Left kidney (tissue), 8 donors: ENCODE data around the gene USH1C. TPM values are rescaled to one million over a fixed set of nuclear protein-coding genes. Genes with fewer than 3 reads are reported as not detected.

ENCODE experiments used
- DNase-seq: peaks from one replicate; pipeline ENCODE4 v3.0.0-alpha.2; 2013
- long read RNA-seq, 8 donors: transcript quantifications; one replicate each; lab custom pipeline, GENCODE V29; 2026
- polyA plus RNA-seq: library from polyadenylated mRNA; unstranded; fragments of 120-200 nt; gene quantifications from one replicate; pipeline ENCODE4 v1.2.1, GENCODE V29; 2013; ENCODE audit not compliant: insufficient read length

USH1C gene
- 81.8 TPM for polyA plus RNA-seq
- long read RNA-seq, donor 1, transcript USH1C-211 (1 exons, 1,194 nt) = major isoform, 10 of 19 reads
- long read RNA-seq, donor 1, transcript USH1C-202 (21 exons, 2,237 nt) = minor isoform, 7 of 19 reads
- long read RNA-seq, donor 1, partial matches to known transcripts = 0 of 19 reads
- long read RNA-seq, donor 1, other reads (novel, unspliced or antisense) = 0 of 19 reads
- long read RNA-seq, donor 2, transcript USH1C-211 (1 exons, 1,194 nt) = major isoform, 8 of 16 reads
- long read RNA-seq, donor 2, transcript USH1C-202 (21 exons, 2,237 nt) = minor isoform, 7 of 16 reads
- long read RNA-seq, donor 2, partial matches to known transcripts = 0 of 16 reads
- long read RNA-seq, donor 2, other reads (novel, unspliced or antisense) = 0 of 16 reads
- long read RNA-seq, donor 3, transcript USH1C-211 (1 exons, 1,194 nt) = minor isoform, 6 of 15 reads
- long read RNA-seq, donor 3, transcript USH1C-202 (21 exons, 2,237 nt) = major isoform, 8 of 15 reads
- long read RNA-seq, donor 3, partial matches to known transcripts = 0 of 15 reads
- long read RNA-seq, donor 3, other reads (novel, unspliced or antisense) = 0 of 15 reads
- long read RNA-seq, donor 4, transcript USH1C-211 (1 exons, 1,194 nt) = major isoform, 6 of 6 reads
- long read RNA-seq, donor 4, partial matches to known transcripts = 0 of 6 reads
- long read RNA-seq, donor 4, other reads (novel, unspliced or antisense) = 0 of 6 reads
- long read RNA-seq, donor 5, transcript USH1C-211 (1 exons, 1,194 nt) = major isoform, 10 of 33 reads
- long read RNA-seq, donor 5, transcript USH1C-202 (21 exons, 2,237 nt) = major isoform, 10 of 33 reads
- long read RNA-seq, donor 5, partial matches to known transcripts = 11 of 33 reads
- long read RNA-seq, donor 5, other reads (novel, unspliced or antisense) = 0 of 33 reads
- long read RNA-seq, donor 6, transcript USH1C-211 (1 exons, 1,194 nt) = major isoform, 7 of 14 reads
- long read RNA-seq, donor 6, partial matches to known transcripts = 5 of 14 reads
- long read RNA-seq, donor 6, other reads (novel, unspliced or antisense) = 0 of 14 reads
- long read RNA-seq, donor 7, transcript USH1C-211 (1 exons, 1,194 nt) = major isoform, 10 of 29 reads
- long read RNA-seq, donor 7, transcript USH1C-202 (21 exons, 2,237 nt) = minor isoform, 9 of 29 reads
- long read RNA-seq, donor 7, partial matches to known transcripts = 8 of 29 reads
- long read RNA-seq, donor 7, other reads (novel, unspliced or antisense) = 0 of 29 reads
- long read RNA-seq, donor 8, partial matches to known transcripts = 0 of 7 reads
- long read RNA-seq, donor 8, other reads (novel, unspliced or antisense) = 0 of 7 reads

DNA sequence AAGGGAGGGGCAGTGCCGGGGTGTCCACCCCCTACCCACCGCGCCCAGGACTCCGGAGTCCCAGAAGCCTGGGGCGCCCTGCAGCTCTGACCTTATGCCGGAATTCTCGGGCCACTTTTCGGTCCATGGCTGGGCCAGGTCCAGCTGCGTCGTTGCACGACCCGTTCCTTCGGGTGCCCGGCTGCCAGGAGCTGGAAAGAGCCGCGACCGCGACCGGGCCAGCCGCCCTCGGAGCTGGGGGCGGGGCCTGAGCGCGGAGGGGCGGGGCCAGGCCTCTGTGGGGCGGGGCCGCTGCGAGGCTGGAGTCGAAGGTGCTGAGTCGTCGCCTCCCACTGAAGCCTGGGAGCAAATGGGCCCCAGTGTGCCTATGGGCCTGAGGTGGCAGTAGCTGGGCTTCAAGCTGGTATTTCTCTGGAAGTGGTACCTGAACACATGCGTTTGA lies at the start of gene USH1C:
TSS of gene USH1C (minus strand) at position 236 of the 442 bp plus-strand sequence. CDS start at position 127, 109 bp downstream.
- no peak for DNase-seq

DNA sequence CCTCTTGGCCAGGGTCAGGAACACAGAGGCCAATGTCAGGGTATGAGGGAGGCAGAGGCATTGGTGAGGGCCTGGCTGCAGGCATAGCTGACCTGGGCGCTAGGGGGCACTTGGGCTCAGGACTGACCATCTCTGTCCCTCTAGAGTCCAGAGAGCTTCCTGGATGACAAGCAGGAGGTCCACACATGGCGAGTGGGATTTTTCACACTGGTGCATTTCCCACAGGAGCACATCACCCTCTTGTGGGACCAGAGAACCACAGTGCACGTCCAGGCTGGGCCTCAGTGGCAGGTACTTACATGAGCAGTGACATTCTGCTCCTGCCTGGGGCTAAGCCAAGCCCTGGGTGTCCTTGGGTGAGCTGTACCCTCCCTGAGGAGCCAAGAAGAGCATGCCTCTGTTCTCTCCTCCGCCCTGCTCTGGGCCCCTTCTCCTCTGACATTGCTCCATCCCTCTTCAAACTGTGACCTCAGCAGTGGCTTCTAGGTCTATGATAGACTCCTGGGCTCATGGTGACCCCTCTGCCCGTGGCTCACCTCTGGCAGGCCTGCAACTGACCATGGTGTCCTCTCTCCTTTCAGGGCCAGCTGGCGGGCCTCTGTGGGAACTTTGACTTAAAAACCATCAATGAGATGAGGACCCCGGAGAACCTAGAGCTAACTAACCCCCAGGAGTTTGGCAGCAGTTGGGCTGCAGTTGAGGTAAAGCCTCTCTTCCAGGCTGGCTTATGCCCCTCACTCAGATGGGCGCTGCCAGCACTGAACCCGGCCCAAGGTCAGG lies 49.4 kb upstream of the USH1C start:
- DNase-seq = no peak

DNA sequence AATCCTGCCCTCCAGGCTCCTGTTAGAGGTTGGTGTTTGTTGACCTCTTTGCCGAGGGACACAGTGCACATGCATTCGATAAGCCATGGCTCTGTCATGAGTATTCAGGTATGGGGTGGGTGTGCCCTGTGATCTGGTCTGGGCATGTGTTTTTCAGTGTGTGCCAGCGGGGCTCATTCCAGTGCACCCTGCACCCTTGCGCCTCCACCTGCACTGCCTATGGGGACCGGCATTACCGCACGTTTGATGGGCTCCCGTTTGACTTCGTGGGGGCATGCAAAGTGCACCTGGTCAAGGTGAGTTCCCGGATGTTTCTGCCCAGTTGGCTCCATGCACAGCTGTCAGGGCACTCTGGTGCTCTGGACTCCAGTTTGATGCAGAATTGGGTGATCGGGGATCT lies 47.1 kb upstream of the USH1C start:
- no peak for DNase-seq

DNA sequence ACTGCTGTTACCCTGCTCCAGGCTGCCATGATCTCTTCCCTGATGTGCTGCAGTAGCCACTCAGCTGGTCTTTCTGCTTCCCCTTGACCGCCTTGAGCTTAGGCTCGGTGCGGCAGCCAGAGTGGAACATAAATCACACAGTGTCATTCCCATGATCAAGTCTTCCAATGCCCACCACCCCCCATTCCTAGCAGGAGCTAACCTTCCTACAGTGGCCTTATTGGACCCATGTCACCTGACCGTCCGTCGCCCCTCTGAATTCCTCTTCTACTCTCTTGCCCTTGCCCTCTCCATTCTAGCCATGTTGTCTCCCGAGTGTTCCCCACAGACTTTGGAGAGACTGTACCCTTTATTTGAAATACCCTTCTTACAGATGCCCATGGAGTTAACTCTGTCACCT lies 46.2 kb upstream of the USH1C start:
- DNase-seq = no peak

DNA sequence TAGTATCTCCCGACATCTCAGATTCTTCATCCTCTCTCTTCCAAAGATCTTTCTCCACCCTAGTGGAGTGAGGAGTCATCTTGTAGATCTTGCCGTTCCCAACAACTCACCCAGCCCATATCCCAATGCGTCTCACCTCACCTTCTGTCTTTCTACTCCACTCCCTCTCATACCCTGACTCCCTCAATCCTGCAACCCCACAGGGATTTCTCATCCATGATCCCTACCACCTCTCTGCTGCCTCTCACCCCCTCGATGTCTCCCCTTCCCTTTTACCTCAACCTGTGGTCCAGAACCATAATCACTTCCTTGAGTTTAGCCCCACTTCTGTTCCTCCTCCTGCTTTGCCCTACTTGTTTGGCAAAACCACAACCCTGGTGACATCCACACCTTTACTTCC lies 44.5 kb upstream of the USH1C start:
- no peak for DNase-seq

DNA sequence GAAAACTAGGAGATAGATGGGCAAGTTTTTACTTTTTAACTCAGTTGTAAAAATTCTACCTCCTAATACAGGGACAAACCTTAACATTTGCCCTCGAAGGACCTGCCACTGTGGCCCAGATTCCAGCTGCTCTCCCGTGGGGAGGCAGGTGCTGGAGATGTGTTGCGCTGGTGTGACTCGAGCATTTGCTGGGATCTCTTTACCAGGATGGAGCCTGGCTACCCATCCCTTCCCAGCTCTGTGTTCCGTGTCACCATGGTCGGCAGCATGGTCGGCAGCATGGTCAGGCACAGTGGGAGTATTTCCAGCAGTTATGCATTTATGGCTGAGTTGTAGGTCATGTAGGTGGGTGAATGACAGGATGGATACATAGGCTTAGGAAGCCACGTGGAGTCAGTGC lies 44.0 kb upstream of the USH1C start:
- DNase-seq = no peak

DNA sequence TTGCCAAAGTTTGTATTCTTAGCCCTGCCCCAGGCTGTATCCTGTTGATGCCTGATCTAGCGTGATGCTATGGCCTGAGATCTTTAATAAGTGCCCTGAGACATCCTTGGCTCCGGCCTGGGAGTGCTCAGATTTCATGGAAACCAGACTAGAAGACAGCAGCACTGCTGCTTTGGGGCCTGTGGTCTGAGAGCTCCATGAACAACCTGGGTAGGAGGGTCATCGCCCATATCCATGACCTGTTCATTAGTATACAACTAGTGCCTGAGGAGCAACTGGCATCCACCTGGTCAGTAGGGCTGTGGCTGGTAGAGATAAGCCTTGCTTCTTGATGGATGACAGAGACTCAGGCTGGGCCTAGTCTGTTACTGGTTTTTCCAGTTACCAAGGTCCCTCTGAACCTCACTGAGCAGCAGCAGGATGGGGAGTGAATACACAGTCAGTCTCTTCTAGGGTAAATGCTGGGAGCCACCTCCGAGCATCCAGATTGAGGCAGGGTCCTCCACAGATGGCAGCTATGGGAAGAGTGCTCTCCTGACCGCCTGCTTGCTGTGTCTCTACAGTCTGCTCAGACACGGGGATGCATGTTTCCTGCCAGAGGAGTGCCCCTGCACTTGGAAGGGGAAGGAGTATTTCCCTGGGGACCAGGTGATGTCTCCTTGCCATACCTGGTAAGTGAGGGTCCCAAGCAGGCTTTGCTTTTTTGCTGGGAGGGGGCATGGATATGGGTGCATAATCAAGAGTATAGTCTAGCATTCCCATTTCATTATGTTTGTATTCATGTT lies 41.9 kb upstream of the USH1C start:
- no peak for DNase-seq

DNA sequence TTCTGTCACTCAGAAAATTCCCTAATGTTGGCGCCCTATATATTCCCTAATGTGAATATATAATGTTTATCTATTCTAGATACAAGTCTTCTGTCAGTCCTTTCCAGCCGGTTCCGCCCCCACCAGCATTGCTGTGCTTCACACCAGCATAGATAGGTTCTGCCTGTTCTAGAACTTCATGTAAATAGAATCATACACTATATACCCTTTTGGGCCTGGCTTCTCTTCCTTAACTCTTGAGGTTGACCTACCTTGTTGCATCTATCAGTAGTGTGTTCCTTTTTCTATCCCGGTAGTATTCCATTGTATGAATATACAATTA lies 37.5 kb upstream of the USH1C start:
- no peak for DNase-seq

DNA sequence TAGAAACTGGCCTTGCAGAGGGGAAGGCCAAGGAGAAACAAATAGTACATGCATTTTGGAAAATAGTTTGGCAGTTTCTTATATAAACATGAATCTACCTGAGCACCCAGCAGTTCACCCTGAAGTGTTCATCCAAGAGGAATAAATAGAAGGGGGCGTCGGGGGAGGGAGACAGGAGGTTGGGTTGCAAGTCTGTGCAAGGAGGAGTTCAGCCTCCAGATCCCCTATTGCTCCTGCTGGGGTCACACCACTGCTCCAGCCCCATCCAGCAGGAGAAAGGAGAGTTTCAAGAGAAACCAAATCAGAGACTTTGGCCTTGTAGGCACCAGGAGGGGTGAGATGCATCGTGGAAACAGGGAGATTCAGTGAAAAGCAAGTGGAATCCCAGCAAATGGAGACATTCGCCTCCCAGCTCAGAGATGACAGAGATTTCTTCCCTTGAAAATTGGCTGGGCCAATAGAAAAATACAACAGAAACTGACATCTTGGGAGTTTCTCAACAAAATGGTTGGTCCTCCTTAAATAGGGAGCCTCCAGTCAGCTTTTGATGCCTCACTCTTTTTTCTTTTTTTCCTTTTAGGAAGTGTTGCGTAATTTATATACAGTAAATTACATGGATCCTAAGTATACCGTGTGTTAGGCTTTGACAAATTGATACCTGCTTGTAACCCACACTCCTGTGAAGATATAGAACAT lies 37.0 kb upstream of the USH1C start:
- DNase-seq = no peak

DNA sequence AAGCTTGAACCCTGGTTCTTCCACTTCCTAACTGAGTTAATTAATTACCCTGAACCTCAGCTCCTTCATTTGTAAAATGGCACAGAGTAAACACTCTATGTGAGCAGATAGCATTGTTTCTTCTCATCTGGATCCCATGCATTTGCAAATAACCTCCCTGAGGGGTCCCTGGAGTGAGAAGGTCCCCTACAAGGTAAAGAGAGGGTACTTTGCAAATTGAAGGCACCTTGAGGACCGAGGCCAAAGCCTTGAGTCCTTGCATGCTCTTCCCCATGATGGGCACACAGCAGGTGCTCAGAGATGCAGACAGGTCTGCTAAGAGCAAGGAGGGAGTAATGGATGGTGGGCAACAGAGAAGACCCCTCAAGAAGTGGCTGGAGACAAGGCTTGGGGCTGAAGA lies 36.1 kb upstream of the USH1C start:
- DNase-seq = no peak

DNA sequence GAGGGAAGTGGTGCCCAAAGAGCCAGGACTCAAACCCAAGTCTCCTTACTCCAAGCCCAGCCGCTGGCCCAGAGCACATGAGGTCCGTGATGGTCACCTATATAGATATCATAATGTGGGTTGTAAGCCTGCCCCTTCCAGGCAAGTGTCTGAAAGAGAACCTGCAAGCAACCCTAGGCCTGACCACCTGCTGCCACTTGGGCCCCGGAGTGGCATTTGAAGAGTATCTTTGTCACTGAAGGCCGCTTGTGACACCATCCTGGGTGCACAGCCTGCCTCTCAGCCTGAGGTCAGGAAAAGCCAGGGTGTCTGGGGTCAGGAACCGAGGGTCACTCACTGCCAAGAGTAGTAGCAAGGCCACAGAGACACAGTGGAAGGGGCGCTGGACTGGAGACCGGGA lies 35.2 kb upstream of the USH1C start:
- no peak for DNase-seq

DNA sequence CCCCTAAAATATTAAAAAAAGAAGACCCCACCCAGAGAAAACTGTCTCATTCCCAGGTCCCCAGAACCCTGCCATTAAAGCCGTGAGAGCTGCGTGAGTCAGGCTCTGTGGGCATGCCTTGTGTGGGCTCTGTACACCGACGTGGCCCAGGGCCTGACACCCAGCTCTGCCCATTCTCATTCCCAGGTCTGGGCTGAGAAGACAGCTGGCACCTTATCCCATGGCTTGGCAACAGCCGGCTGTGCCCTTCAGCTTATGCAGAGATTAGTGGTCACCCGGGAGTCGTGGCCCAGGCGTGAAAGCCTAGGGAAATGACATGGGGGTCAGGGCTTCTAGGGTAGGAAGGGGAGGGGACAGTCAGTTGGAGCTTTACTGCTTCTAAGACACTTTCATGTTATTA lies 34.7 kb upstream of the USH1C start:
- DNase-seq = no peak

DNA sequence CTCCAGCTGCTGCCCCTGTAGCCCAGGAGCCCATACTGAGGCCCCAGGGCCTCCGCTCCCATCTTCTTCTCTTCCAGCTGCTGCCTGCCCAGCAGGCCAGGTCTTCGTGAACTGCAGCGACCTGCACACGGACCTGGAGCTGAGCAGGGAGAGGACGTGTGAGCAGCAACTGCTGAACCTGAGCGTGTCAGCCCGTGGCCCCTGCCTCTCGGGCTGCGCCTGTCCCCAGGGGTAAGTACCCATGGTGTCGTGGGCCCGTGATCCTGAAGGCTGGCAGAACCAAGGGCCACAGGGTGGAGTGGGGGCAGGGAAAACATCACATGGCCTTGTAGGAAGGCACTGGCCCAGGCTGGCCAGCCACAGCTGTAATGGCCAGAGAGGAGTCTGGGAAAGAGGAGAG lies 34.1 kb upstream of the USH1C start:
- no peak for DNase-seq

DNA sequence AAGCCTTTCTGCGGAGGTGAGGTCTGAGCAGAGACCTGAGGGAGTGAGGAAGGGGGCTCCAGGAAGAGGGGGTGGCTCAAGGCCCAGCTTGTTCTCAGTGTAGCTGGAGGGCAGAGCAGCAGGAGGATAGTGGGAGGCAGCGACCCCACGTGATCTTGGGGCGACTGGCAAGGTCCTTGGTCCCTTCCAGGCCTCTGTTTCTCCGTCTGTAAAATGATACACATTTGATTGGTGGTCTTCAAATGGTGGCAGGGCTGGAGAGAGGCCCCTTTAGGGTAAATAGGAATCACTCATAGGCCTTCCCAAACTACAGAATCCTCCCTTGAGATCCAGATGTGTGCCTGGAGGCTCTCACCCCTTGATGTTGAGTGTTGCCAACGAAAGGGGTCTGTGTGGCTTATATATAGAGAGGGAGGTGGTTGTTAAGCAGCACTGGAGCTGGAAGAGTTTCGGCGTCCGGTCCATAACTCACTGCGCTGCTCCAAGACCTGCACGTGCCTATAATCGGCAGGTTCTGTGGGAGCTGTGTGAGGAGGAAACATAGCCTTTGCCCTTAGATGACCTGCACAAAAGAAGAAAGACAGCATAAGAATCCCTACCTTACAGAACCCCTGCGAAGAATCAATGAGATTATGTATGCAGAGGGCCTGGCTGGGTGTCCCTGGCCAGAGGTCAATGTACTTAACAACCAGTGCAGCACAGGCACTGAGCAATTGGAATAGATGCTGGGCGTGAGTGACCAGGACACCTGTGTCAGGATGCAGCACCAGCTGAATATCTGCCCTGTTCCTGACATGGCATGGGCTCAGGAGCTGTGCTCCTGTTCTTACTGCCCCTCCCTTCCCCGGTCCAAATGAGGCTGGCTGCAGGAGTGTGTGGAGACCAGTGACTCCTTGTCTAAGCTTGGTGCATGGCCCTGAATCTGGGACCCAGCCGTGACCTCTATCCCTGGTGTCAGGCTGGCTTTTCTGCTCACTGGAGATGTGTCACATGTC lies 31.5 kb upstream of the USH1C start:
- no peak for DNase-seq

DNA sequence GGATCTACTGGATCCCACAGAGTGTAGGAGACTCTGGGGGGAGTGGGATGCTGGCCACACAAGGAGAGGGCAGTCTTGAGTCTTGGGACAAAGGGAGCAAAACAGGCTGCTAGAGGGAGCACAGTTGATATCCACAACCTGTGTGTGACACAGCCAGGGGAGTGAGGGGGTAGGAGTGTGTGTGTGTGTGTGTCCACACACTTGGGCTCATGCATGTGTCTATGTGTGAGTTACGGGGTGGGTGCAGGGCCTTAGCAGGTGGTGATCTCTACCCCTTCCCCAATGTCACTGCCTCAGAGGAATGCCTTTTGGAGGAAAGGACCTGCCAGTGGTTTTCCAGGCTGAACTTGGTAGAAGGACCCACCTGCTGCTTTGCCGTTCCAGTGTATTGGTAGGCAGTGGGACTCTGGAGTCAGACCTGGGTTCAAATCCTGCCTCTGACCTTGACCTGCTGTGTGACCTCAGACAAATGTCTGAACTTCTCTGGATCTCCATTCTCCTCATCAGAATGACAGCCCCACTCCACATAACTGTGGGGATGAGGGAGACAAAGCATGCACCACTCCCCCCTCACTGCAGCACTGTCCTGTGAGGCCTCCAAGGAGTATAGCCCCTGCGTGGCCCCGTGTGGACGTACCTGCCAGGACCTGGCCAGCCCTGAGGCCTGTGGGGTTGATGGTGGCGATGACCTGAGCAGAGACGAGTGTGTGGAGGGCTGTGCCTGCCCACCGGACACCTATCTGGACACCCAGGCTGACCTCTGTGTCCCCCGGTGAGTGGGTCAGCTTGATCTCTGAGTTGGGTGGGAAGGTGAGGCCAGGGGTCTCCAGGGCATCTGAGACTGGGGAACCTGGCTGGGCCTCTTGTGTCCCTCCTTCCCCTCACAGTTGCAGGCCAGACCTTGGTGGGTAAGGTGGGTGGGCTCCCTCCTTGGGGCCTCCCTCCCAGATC lies 30.2 kb upstream of the USH1C start:
- no peak for DNase-seq

DNA sequence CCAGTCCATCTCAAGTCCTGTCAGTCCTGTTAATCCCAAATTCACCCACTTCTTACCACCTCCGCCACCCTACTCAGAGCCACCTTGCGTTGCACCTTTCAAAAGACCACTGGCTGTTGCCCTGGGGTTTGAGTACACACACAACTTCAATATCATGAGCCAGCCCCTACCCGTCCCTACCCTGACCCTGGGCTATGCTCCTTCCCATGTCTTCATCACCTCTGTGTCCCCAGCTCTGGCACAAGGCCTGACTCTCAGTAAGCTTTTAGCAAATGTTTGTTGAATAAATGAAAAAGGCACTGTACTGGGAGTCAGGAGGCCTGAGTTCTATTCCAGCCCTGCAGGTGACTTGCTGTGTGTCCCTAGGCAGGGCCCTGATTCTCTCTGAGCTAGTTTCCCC lies 29.3 kb upstream of the USH1C start:
- no peak for DNase-seq

DNA sequence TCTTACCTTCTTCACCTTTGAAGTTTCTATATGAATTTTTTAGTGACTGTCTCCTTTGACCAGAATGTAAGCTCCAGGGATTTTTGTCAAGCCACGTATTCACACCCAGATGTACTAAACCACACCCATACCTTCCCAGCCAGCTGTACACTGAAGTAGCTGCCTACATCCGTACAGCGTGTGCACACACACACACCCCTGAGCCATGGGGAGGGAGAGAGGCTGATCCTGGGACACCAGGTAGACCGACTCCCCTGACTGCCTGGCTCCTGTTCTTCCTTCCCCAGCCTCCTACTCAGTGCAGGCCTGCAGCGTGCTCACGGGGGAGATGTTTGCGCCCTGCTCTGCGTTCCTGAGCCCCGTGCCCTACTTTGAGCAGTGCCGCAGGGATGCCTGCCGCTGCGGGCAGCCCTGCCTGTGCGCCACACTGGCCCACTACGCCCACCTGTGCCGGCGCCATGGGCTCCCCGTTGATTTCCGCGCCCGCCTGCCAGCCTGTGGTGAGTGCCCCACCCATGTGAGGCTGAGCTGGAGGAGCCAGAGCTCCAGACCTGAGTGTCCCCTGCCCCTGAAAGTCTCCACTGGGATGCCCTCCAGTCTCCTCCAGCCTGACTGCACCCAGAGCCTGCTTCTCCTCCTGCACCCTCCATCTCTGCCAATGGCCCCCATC lies 28.7 kb upstream of the USH1C start:
- DNase-seq = no peak
